GM10266 (cell line): Measurements from ENCODE around the gene PDE1A.

Source experiments
- DNase-seq: peaks from one replicate; pipeline ENCODE4 v3.0.0; 2012; ENCODE audit errors: extremely low spot score
- TF ChIP-seq, protein P1 (sequence below): IDR thresholded peaks from 2 replicates; pipeline ENCODE4 v1.5.1; 2012; ENCODE audit warnings: mild to moderate bottlenecking, low read depth; ENCODE audit not compliant: control insufficient read depth, insufficient read depth; ENCODE audit errors: missing control alignments

The PDE1A gene

GRCh38 chr2:182432051-182432450 lies 5.2 kb upstream of the PDE1A start:
- no peak for DNase-seq
- TF ChIP-seq, protein P1, sequence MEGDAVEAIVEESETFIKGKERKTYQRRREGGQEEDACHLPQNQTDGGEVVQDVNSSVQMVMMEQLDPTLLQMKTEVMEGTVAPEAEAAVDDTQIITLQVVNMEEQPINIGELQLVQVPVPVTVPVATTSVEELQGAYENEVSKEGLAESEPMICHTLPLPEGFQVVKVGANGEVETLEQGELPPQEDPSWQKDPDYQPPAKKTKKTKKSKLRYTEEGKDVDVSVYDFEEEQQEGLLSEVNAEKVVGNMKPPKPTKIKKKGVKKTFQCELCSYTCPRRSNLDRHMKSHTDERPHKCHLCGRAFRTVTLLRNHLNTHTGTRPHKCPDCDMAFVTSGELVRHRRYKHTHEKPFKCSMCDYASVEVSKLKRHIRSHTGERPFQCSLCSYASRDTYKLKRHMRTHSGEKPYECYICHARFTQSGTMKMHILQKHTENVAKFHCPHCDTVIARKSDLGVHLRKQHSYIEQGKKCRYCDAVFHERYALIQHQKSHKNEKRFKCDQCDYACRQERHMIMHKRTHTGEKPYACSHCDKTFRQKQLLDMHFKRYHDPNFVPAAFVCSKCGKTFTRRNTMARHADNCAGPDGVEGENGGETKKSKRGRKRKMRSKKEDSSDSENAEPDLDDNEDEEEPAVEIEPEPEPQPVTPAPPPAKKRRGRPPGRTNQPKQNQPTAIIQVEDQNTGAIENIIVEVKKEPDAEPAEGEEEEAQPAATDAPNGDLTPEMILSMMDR = no peak

GRCh38 chr2:182428476-182428875 lies 1.6 kb upstream of the PDE1A start:
- TF ChIP-seq, protein P1 = no peak
- DNase-seq = no peak

GRCh38 chr2:182426082-182426917 lies 536 bp downstream of the PDE1A start:
- DNase-seq = no peak
- TF ChIP-seq, protein P1 = no peak

DNA sequence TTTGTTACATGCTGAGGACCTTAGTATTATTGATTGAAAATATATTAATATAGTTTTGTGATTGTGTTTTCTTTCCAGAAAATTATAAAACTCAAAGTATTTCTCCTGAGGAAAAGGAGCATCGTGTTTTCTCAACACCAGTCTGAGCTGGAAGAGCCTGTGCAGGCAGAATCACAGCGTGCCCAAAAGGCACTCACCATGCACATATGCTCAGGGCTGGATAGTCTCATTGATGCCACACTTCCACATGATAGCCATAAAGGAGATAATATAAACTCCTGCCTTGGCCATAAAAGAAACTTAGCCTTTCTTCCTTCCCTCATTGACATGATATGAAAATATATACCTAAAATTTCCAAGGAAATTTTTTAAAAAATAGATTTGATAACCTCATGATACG lies 4.0 kb downstream of the PDE1A start:
- DNase-seq = no peak
- TF ChIP-seq, protein P1 = no peak

GRCh38 chr2:182420669-182421068 lies 6.2 kb downstream of the PDE1A start:
- TF ChIP-seq, protein P1 = no peak
- DNase-seq = no peak

DNA sequence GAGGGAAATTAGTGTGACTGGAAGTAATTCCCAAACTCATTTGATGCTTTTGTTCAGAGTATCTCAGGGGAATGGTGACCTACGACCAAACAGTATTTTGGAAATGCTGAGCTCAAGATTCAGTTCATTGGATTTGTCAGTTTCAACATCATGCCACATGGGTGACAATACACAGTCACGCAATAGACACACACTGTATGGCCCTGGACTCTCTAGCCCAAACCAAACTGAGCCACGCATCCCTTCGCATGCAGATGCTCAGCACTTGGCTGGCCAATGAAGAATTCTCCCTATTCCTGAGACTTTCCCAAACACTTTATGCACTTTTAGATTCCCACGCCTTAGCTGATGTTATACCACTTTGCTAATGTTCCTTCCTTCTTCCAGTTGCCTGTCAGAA lies 10.0 kb downstream of the PDE1A start:
- DNase-seq = no peak
- TF ChIP-seq, protein P1 = no peak

DNA sequence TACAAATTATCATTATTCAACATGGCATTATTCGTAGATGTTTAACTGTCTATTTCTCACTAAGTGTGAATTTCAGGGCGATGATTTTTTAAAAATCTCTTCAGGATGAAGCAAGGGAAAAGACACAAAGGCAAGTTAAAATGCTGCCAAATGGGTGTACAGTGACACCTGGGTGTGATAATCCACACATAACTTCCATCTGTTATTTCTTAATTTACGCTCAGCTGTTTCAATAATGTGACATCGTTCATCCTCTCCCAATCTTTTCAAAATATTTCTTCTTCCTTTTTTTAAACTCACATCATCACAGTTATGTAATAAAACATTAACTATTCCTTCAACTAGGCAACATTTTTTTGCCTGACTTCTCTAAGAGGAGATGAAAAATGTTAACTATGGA lies 10.6 kb downstream of the PDE1A start:
- DNase-seq = no peak
- TF ChIP-seq, protein P1 = no peak
